Neuronal stem cell (in vitro differentiated cells): ENCODE measurements around the gene SIL1.

ENCODE experiments used
- DNase-seq: peaks from one replicate; pipeline ENCODE4 v3.0.0-alpha.2; 2013; ENCODE audit warnings: low spot score
- H2AFZ ChIP-seq: one replicate; pipeline ENCODE4 v1.6.1; 2013; ENCODE audit warnings: mild to moderate bottlenecking, low read length, inconsistent platforms
- H2AK5ac ChIP-seq: 2 replicates; pipeline ENCODE4 v1.6.1; 2013; ENCODE audit warnings: low read depth, mild to moderate bottlenecking, inconsistent platforms, low read length, moderate library complexity, mixed read lengths
- H2BK120ac ChIP-seq: 2 replicates; pipeline ENCODE4 v1.6.1; 2013; ENCODE audit warnings: low read depth, mild to moderate bottlenecking, inconsistent platforms, low read length, moderate library complexity, mixed read lengths
- H2BK12ac ChIP-seq: one replicate; pipeline ENCODE4 v1.6.1; 2013; ENCODE audit warnings: low read length, inconsistent platforms
- H2BK15ac ChIP-seq: 2 replicates; pipeline ENCODE4 v1.6.1; 2013; ENCODE audit warnings: mild to moderate bottlenecking, low read length, inconsistent platforms, mixed read lengths
- H2BK5ac ChIP-seq: one replicate; pipeline ENCODE4 v1.6.1; 2013; ENCODE audit warnings: inconsistent platforms, mild to moderate bottlenecking, low read length, moderate library complexity
- H3K14ac ChIP-seq: one replicate; pipeline ENCODE4 v1.6.1; 2013; ENCODE audit warnings: low read length, inconsistent platforms
- H3K18ac ChIP-seq: 2 replicates; pipeline ENCODE4 v1.6.1; 2013; ENCODE audit warnings: low read length, inconsistent platforms
- H3K23ac ChIP-seq: 2 replicates; pipeline ENCODE4 v1.6.1; 2013; ENCODE audit warnings: low read depth, mild to moderate bottlenecking, mixed read lengths, low read length, inconsistent platforms; ENCODE audit not compliant: poor library complexity
- H3K27ac ChIP-seq: replicated peaks from 3 replicates; pipeline ENCODE4 v1.5.1; 2013; ENCODE audit warnings: low read length, inconsistent platforms
- H3K27me3 ChIP-seq, 3 experiments: 2 replicates each; pipeline ENCODE4 v1.6.1; 2013; ENCODE audit warnings: low read length in 3 of 3, mild to moderate bottlenecking in 2 of 3, inconsistent platforms in 1 of 3, low read depth in 1 of 3, mixed read lengths in 1 of 3, moderate library complexity in 1 of 3; ENCODE audit not compliant: control insufficient read depth in 3 of 3, insufficient read depth in 3 of 3
- H3K36me3 ChIP-seq, 2 donors: replicated peaks in 1 of 2; 2 replicates each; pipeline ENCODE4 v1.6.1; 2013; ENCODE audit warnings: low read length in 2 of 2; ENCODE audit not compliant: control insufficient read depth in 2 of 2, insufficient read depth in 2 of 2
- H3K4ac ChIP-seq: 2 replicates; pipeline ENCODE4 v1.6.1; 2013; ENCODE audit warnings: inconsistent platforms, mild to moderate bottlenecking, low read length, moderate library complexity
- H3K4me1 ChIP-seq, 2 donors: 1 replicate in 1 of 2; 2 replicates in 1 of 2; pipeline ENCODE4 v1.6.1; 2013; ENCODE audit warnings: low read length in 2 of 2, low read depth in 1 of 2; ENCODE audit not compliant: control insufficient read depth in 2 of 2, insufficient read depth in 1 of 2
- H3K4me2 ChIP-seq: one replicate; pipeline ENCODE4 v1.6.1; 2013; ENCODE audit warnings: mild to moderate bottlenecking, low read length, inconsistent platforms; ENCODE audit not compliant: insufficient read depth, poor library complexity, severe bottlenecking
- H3K4me3 ChIP-seq, 2 donors: 2 replicates each; pipeline ENCODE4 v1.5.1; 2013; ENCODE audit warnings: low read length in 2 of 2, mild to moderate bottlenecking in 2 of 2, inconsistent platforms in 1 of 2, moderate library complexity in 1 of 2
- H3K79me1 ChIP-seq: one replicate; pipeline ENCODE4 v1.6.1; 2013; ENCODE audit warnings: low read depth, mild to moderate bottlenecking, inconsistent platforms, low read length, moderate library complexity
- H3K9ac ChIP-seq: one replicate; pipeline ENCODE4 v1.6.1; 2013; ENCODE audit warnings: mild to moderate bottlenecking, low read depth, low read length, inconsistent platforms; ENCODE audit not compliant: poor library complexity
- H3K9me3 ChIP-seq, 2 donors: replicated peaks in 1 of 2; 2 replicates each; pipeline versions ENCODE3 to v1.6.1; 2013; ENCODE audit warnings: low read length in 2 of 2, mild to moderate bottlenecking in 2 of 2, inconsistent platforms in 1 of 2, low read depth in 1 of 2, mixed read lengths in 1 of 2, moderate library complexity in 1 of 2; ENCODE audit not compliant: control insufficient read depth in 2 of 2, insufficient read depth in 1 of 2
- H4K8ac ChIP-seq: one replicate; pipeline ENCODE4 v1.6.1; 2013; ENCODE audit warnings: low read depth, mild to moderate bottlenecking, inconsistent platforms, low read length, moderate library complexity
- H4K91ac ChIP-seq: one replicate; pipeline ENCODE4 v1.6.1; 2013; ENCODE audit warnings: low read length, low read depth, mild to moderate bottlenecking, inconsistent platforms; ENCODE audit not compliant: poor library complexity
- WGBS, 2 donors: extraction: QIAGEN DNeasy Blood & Tissue Kit; methylation state at CpG; one replicate each; pipeline ENCODE4 v1.1.7; 2013; ENCODE audit warnings: missing lambda C conversion rate in 2 of 2, mixed read lengths in 1 of 2; ENCODE audit not compliant: insufficient read length in 2 of 2, insufficient replicate concordance in 1 of 2; ENCODE audit errors: extremely low coverage in 2 of 2; 5-methylcytosine and 5-hydroxymethylcytosine counted together

Gene SIL1

DNA sequence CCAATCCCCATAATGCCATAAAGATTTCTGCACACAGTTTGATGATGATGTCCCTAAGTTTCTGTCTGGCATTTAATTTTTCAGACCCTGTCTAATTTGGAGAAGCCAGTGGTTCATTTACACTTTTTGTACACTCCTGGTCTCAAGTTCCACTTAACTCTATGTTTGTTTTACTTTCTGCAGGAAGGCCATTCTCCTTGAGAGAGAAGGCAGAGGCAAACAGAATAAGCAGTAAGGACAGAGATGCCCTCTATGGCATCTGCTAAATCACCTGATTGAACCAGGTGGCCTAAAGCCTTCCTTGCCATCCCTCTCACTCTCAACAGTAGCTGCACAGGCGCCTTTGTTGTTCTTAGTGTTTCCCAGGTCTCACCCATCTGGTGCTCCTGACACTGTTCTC, 236.9 kb downstream of the SIL1 start:
- H3K18ac ChIP-seq = no peak overlapping the region
- no peak overlapping the region for H4K91ac ChIP-seq
- H3K14ac ChIP-seq = no peak overlapping the region
- H3K23ac ChIP-seq = no peak overlapping the region
- H3K9me3 ChIP-seq = no peaks in the 10 kb centered on the region
- H4K8ac ChIP-seq = no peak overlapping the region
- peaks cover 0 to 10% (median 0%) of the 10 kb centered on the region in 3 experiments for H3K27me3 ChIP-seq
- H3K4ac ChIP-seq = no peak overlapping the region
- H2AK5ac ChIP-seq = no peak overlapping the region
- no peak overlapping the region for H3K27ac ChIP-seq
- H3K9ac ChIP-seq = no peak overlapping the region
- H2BK5ac ChIP-seq = no peak overlapping the region
- no peaks in the 10 kb centered on the region for H3K79me1 ChIP-seq
- peaks cover 22 to 39% of the 10 kb centered on the region in 2 donors for H3K4me1 ChIP-seq
- WGBS, 2 donors = no CpG with 5 or more reads among the region's 1 CpG
- no peak overlapping the region for H3K4me2 ChIP-seq
- no peak overlapping the region for H2BK15ac ChIP-seq
- no peak overlapping the region for H3K4me3 ChIP-seq
- H2BK120ac ChIP-seq = no peak overlapping the region
- no peak overlapping the region for H2BK12ac ChIP-seq
- no peak overlapping the region for H2AFZ ChIP-seq
- no peak for DNase-seq
- peaks cover 0 to 2% of the 10 kb centered on the region in 2 donors for H3K36me3 ChIP-seq

DNA sequence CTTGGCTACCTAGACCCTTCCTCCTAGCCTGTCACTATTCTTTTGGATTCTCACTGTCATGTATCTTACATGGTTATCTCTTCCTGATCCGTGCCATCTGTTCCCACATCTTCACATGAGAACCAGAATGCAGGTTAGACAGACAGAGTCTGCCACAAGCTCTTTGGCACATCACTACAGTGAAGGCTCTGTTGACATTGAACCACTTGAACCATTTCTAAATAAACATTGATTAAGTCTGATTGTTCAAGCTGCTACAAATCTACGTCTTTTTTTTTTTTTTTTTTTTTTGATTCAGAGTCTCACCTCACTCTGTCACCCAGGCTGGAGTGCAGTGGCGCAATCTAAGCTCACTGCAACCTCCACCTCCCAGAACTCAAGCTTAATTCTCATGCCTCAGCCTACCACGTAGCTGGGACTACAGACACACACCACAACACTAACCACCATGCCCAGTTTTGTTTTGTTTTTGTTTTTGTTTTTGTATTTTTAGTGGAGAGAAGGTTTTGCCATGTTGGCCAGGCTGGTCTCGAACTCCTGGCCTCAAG, 237.9 kb downstream of the SIL1 start:
- no peak overlapping the region for H3K14ac ChIP-seq

DNA sequence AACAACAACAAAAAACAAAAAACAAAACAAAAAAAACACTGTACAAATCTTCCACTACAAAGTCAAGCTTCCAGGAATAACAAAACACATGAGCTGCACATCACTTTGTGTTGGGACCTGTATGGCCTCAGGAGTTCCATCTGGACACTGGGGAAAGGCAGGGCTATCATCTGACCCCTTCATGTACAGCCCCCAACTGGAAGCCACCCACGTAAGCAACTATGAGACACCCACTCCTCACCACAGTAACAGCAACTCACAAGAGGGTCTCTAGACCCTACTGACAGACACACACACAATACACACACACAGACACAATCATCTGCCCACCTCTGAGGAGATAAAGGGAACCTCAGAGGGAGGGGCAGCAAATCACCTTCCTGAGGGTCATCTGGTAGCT, 241.4 kb downstream of the SIL1 start:
- Histone ChIP-seq H4K8ac (no peak overlapping the region), H2BK120ac (no peak overlapping the region), H4K91ac (no peak overlapping the region), H3K4ac (no peak overlapping the region), H3K4me1 (peaks cover 22 to 31% of the 10 kb centered on the region in 2 donors), H2AFZ (no peak overlapping the region), H2BK15ac (no peak overlapping the region), H3K18ac (no peak overlapping the region), H2BK12ac (no peak overlapping the region), H2BK5ac (no peak overlapping the region), H3K4me2 (no peak overlapping the region), H3K14ac (no peak overlapping the region), H3K27ac (no peak overlapping the region), H3K9ac (no peak overlapping the region), H2AK5ac (no peak overlapping the region), H3K36me3 (peaks cover 0 to 2% of the 10 kb centered on the region in 2 donors), H3K27me3 (peaks cover 0 to 7% (median 0%) of the 10 kb centered on the region in 3 experiments), H3K4me3 (no peak overlapping the region), H3K23ac (no peak overlapping the region), H3K9me3 (no peaks in the 10 kb centered on the region), H3K79me1 (no peaks in the 10 kb centered on the region)
- no peak for DNase-seq
- WGBS, 2 donors = no CpG with 5 or more reads among the region's 1 CpG

More for the DNA sequence above, 237.9 kb downstream of the SIL1 start:
- H3K23ac ChIP-seq = no peak overlapping the region
- H3K4ac ChIP-seq = no peak overlapping the region
- no CpG with 5 or more reads among the region's 5 CpGs for WGBS, 2 donors
- H2AFZ ChIP-seq = no peak overlapping the region
- H2BK15ac ChIP-seq = no peak overlapping the region
- H2BK5ac ChIP-seq = no peak overlapping the region
- H3K36me3 ChIP-seq = peaks cover 0 to 2% of the 10 kb centered on the region in 2 donors
- H3K79me1 ChIP-seq = no peaks in the 10 kb centered on the region
- no peak overlapping the region for H3K27ac ChIP-seq
- H4K8ac ChIP-seq = no peak overlapping the region
- H3K9ac ChIP-seq = no peak overlapping the region
- H3K4me2 ChIP-seq = no peak overlapping the region
- no peak overlapping the region for H2BK120ac ChIP-seq
- peaks cover 21 to 38% of the 10 kb centered on the region in 2 donors for H3K4me1 ChIP-seq
- H3K4me3 ChIP-seq = no peak overlapping the region
- peaks cover 0 to 7% (median 0%) of the 10 kb centered on the region in 3 experiments for H3K27me3 ChIP-seq
- H2BK12ac ChIP-seq = no peak overlapping the region
- no peak overlapping the region for H4K91ac ChIP-seq
- H2AK5ac ChIP-seq = no peak overlapping the region
- no peaks in the 10 kb centered on the region for H3K9me3 ChIP-seq
- no peak for DNase-seq
- no peak overlapping the region for H3K18ac ChIP-seq

- no peak overlapping the region for H2BK120ac ChIP-seq
- H3K9ac ChIP-seq = no peak overlapping the region
- H3K79me1 ChIP-seq = no peaks in the 10 kb centered on the region
- H3K27ac ChIP-seq = no peak overlapping the region
- no peak overlapping the region for H2BK5ac ChIP-seq
- H2BK15ac ChIP-seq = no peak overlapping the region
- no peak overlapping the region for H3K4me2 ChIP-seq
- no CpG with 5 or more reads among the region's 9 CpGs for WGBS, 2 donors
- DNase-seq = no peak
- peaks cover 0 to 2% of the 10 kb centered on the region in 2 donors for H3K36me3 ChIP-seq
- H2BK12ac ChIP-seq = no peak overlapping the region
- no peak overlapping the region for H4K8ac ChIP-seq
- no peak overlapping the region for H4K91ac ChIP-seq
- peaks cover 18 to 31% of the 10 kb centered on the region in 2 donors for H3K4me1 ChIP-seq
- no peaks in the 10 kb centered on the region for H3K9me3 ChIP-seq
- H2AK5ac ChIP-seq = no peak overlapping the region
- H3K18ac ChIP-seq = no peak overlapping the region
- H3K23ac ChIP-seq = no peak overlapping the region
- peaks cover 0 to 2% (median 0%) of the 10 kb centered on the region in 3 experiments for H3K27me3 ChIP-seq
- H3K4ac ChIP-seq = no peak overlapping the region
- no peak overlapping the region for H3K4me3 ChIP-seq
- no peak overlapping the region for H3K14ac ChIP-seq
- H2AFZ ChIP-seq = no peak overlapping the region
Observed at GRCh38 chr5:138955671-138956295, 242.4 kb downstream of the SIL1 start.
